Peyer's patch (tissue), 4 donors: Measurements from ENCODE around the gene SMC3. TPM values are rescaled to one million over a fixed set of nuclear protein-coding genes. Genes with fewer than 3 reads are reported as not detected.

Experiments
- DNase-seq, 3 donors: peaks; one replicate each; pipeline ENCODE4 v3.0.0-alpha.2; 2017 to 2019
- H3K27ac ChIP-seq, 4 donors: fragments of 200-600 bp; sonication (generic); one replicate each; pipeline ENCODE4 v1.5.1; 2016 to 2019
- H3K27me3 ChIP-seq, 2 donors: fragments of 200-600 bp; sonication (generic); one replicate each; pipeline ENCODE4 v1.5.1; 2019
- H3K36me3 ChIP-seq, 3 donors: fragments of 200-600 bp; sonication (generic); one replicate each; pipeline ENCODE4 v1.5.1; 2016 to 2019
- H3K4me1 ChIP-seq, 4 donors: fragments of 200-600 bp; sonication (generic); one replicate each; pipeline ENCODE4 v1.5.1; 2016 to 2019
- H3K4me3 ChIP-seq, 4 donors: fragments of 200-600 bp; sonication (generic); 1 replicate in 3 of 4; 2 replicates in 1 of 4; pipeline ENCODE4 v1.5.1; 2016 to 2019; ENCODE audit warnings: mild to moderate bottlenecking in 1 of 4
- H3K9me3 ChIP-seq, 4 donors: fragments of 200-600 bp; sonication (generic); one replicate each; pipeline ENCODE4 v1.5.1; 2016 to 2019; ENCODE audit warnings: mild to moderate bottlenecking in 1 of 4
- CTCF ChIP-seq, 6 experiments: fragments of 450-650 bp in 4 of 6; fragments of 200-600 bp in 2 of 6; sonication (generic) in 1 of 6; IDR thresholded peaks; one replicate each; pipeline ENCODE4 v1.5.1; 2017 to 2019; ENCODE audit warnings: antibody characterized with exemption in 6 of 6, mild to moderate bottlenecking in 3 of 6, moderate library complexity in 1 of 6
- POLR2A ChIP-seq, 2 donors: fragments of 450-650 bp; IDR thresholded peaks; one replicate each; pipeline ENCODE4 v1.5.1; 2017; ENCODE audit warnings: antibody characterized with exemption in 2 of 2, mild to moderate bottlenecking in 2 of 2, moderate library complexity in 2 of 2
- total RNA-seq, 4 donors: library from RNA; depleted of rRNA; stranded (reverse); fragments of >200 nt; gene quantifications; one replicate each; pipeline ENCODE4 v1.1.0, GENCODE V29; 2016

The SMC3 gene
- total RNA-seq, 4 donors from 2014 or later, result 21.9 to 37.1 (median 33.0) TPM

- no peaks in the 10 kb centered on the region for H3K36me3 ChIP-seq
- no peak overlapping the region for H3K4me3 ChIP-seq
- peaks cover 0 to 22% (median 0%) of the 10 kb centered on the region in 4 donors for H3K4me1 ChIP-seq
- no peaks in the 10 kb centered on the region for H3K27me3 ChIP-seq
- peak; percentile 61 to 96 (median 89) for TF ChIP-seq CTCF (IDR thresholded peaks at IDR 0.05)
- no peak for TF ChIP-seq POLR2A (IDR thresholded peaks at IDR 0.05)
- no peak overlapping the region for H3K27ac ChIP-seq
- no peaks in the 10 kb centered on the region for H3K9me3 ChIP-seq
- DNase-seq, result no peak
These were observed 20.2 kb upstream of the SMC3 start for GRCh38 chr10:110547139-110547761.

GRCh38 chr10:110548002-110548401 is 19.5 kb upstream of the SMC3 start:
- Histone ChIP-seq H3K4me3 (no peak overlapping the region), H3K4me1 (peaks cover 0 to 22% (median 0%) of the 10 kb centered on the region in 4 donors)
- TF ChIP-seq POLR2A (IDR thresholded peaks at IDR 0.05), result no peak

GRCh38 chr10:110549211-110549610 is 18.3 kb upstream of the SMC3 start:
- peaks cover 0 to 19% (median 0%) of the 10 kb centered on the region in 4 donors for H3K4me1 ChIP-seq
- H3K36me3 ChIP-seq, result no peaks in the 10 kb centered on the region
- no peak overlapping the region for H3K4me3 ChIP-seq
- no peak overlapping the region for H3K27ac ChIP-seq
- H3K27me3 ChIP-seq, result no peaks in the 10 kb centered on the region
- TF ChIP-seq POLR2A (IDR thresholded peaks at IDR 0.05), result no peak
- no peak for TF ChIP-seq CTCF (IDR thresholded peaks at IDR 0.05)
- no peak for DNase-seq
- no peaks in the 10 kb centered on the region for H3K9me3 ChIP-seq

More at GRCh38 chr10:110548002-110548401, 19.5 kb upstream of the SMC3 start:
- no peak for DNase-seq
- Histone ChIP-seq H3K27me3 (no peaks in the 10 kb centered on the region), H3K9me3 (no peaks in the 10 kb centered on the region), H3K36me3 (no peaks in the 10 kb centered on the region), H3K27ac (no peak overlapping the region)

- Histone ChIP-seq H3K4me1 (peaks cover 0 to 10% (median 0%) of the 10 kb centered on the region in 4 donors), H3K27ac (no peak overlapping the region), H3K4me3 (no peak overlapping the region), H3K9me3 (no peaks in the 10 kb centered on the region), H3K36me3 (no peaks in the 10 kb centered on the region), H3K27me3 (no peaks in the 10 kb centered on the region)
- DNase-seq, result no peak
- TF ChIP-seq CTCF (IDR thresholded peaks at IDR 0.05) (no peak), POLR2A (IDR thresholded peaks at IDR 0.05) (no peak)
These were observed 13.6 kb upstream of the SMC3 start for GRCh38 chr10:110553905-110554304.

- no peak for TF ChIP-seq CTCF (IDR thresholded peaks at IDR 0.05)
- TF ChIP-seq POLR2A (IDR thresholded peaks at IDR 0.05), result no peak
- peak overlapping the region in 2 of 4 donors; percentile 59 to 64 for H3K27ac ChIP-seq
- H3K27me3 ChIP-seq, result no peaks in the 10 kb centered on the region
- H3K9me3 ChIP-seq, result no peaks in the 10 kb centered on the region
- DNase-seq, result peak in 1 of 3 donors; percentile 71
- no peaks in the 10 kb centered on the region for H3K36me3 ChIP-seq
- H3K4me1 ChIP-seq, result peaks cover 0 to 10% (median 0%) of the 10 kb centered on the region in 4 donors
- no peak overlapping the region for H3K4me3 ChIP-seq
These were observed 11.2 kb upstream of the SMC3 start for GRCh38 chr10:110556296-110556695.

- Histone ChIP-seq H3K9me3 (no peaks in the 10 kb centered on the region), H3K4me1 (peaks cover 0 to 10% (median 0%) of the 10 kb centered on the region in 4 donors), H3K36me3 (no peaks in the 10 kb centered on the region), H3K4me3 (no peak overlapping the region), H3K27ac (peak overlapping the region in 1 of 4 donors; percentile 59), H3K27me3 (no peaks in the 10 kb centered on the region)
- TF ChIP-seq CTCF (IDR thresholded peaks at IDR 0.05) (peak; percentile 43 to 65 (median 51)), POLR2A (IDR thresholded peaks at IDR 0.05) (no peak)
- DNase-seq, result peak in 2 of 3 donors; percentile 73 to 75
These were observed 10.4 kb upstream of the SMC3 start for GRCh38 chr10:110556969-110557601.
